ENCODE results near the gene MGLL.

Gene MGLL

GRCh38 chr3:127729556-127730056, 92.7 kb downstream of the MGLL start:
- ATAC-seq (ENCODE audit: insufficient read depth, low read depth) (no peak), DNase-seq (no peak)
- H3K27ac ChIP-seq (ENCODE audit: low read length) = no peak overlapping the region
- H3K4me1 ChIP-seq (ENCODE audit: insufficient read depth, low read length) = no peaks in the 10 kb centered on the region
- no peaks in the 10 kb centered on the region for H3K79me2 ChIP-seq (ENCODE audit: insufficient read depth, low read length)
- H3K4me2 ChIP-seq (ENCODE audit: insufficient read depth, low read length) = no peak overlapping the region
- H2AFZ ChIP-seq (ENCODE audit: low read depth, low read length) = no peak overlapping the region
- H3K27me3 ChIP-seq (ENCODE audit: insufficient read depth, low read length, poor library complexity) = no peaks in the 10 kb centered on the region
- H3K9me3 ChIP-seq (ENCODE audit: insufficient read depth, low read length, severe bottlenecking) = no peaks in the 10 kb centered on the region
- TF ChIP-seq EZH2 (IDR thresholded peaks at IDR 0.05; ENCODE audit: borderline replicate concordance, low read depth, low read length, severe bottlenecking) = no peak
- TF ChIP-seq, protein P1, sequence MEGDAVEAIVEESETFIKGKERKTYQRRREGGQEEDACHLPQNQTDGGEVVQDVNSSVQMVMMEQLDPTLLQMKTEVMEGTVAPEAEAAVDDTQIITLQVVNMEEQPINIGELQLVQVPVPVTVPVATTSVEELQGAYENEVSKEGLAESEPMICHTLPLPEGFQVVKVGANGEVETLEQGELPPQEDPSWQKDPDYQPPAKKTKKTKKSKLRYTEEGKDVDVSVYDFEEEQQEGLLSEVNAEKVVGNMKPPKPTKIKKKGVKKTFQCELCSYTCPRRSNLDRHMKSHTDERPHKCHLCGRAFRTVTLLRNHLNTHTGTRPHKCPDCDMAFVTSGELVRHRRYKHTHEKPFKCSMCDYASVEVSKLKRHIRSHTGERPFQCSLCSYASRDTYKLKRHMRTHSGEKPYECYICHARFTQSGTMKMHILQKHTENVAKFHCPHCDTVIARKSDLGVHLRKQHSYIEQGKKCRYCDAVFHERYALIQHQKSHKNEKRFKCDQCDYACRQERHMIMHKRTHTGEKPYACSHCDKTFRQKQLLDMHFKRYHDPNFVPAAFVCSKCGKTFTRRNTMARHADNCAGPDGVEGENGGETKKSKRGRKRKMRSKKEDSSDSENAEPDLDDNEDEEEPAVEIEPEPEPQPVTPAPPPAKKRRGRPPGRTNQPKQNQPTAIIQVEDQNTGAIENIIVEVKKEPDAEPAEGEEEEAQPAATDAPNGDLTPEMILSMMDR (IDR thresholded peaks at IDR 0.05; ENCODE audit: borderline replicate concordance, extremely low read depth, low read length, poor library complexity, severe bottlenecking) = no peak
- no peak overlapping the region for H3K9ac ChIP-seq (ENCODE audit: low read depth, low read length)
- H3K4me3 ChIP-seq (ENCODE audit: low read depth in 1 of 2, low read length in 2 of 2) = no peak overlapping the region
- no peaks in the 10 kb centered on the region for H4K20me1 ChIP-seq (ENCODE audit: insufficient read depth, low read length)
- no peaks in the 10 kb centered on the region for H3K36me3 ChIP-seq (ENCODE audit: insufficient read depth, low read length)

GRCh38 chr3:127728417-127729015, 93.8 kb downstream of the MGLL start:
- H2AFZ ChIP-seq (ENCODE audit: low read depth, low read length) = no peak overlapping the region
- TF ChIP-seq, protein P1 (IDR thresholded peaks at IDR 0.05; ENCODE audit: borderline replicate concordance, extremely low read depth, low read length, poor library complexity, severe bottlenecking) = no peak
- no peak for TF ChIP-seq EZH2 (IDR thresholded peaks at IDR 0.05; ENCODE audit: borderline replicate concordance, low read depth, low read length, severe bottlenecking)
- no peak overlapping the region for H3K9ac ChIP-seq (ENCODE audit: low read depth, low read length)
- H3K79me2 ChIP-seq (ENCODE audit: insufficient read depth, low read length) = no peaks in the 10 kb centered on the region
- DNase-seq = no peak
- no peaks in the 10 kb centered on the region for H4K20me1 ChIP-seq (ENCODE audit: insufficient read depth, low read length)
- no peaks in the 10 kb centered on the region for H3K9me3 ChIP-seq (ENCODE audit: insufficient read depth, low read length, severe bottlenecking)
- no peak overlapping the region for H3K4me3 ChIP-seq (ENCODE audit: low read depth in 1 of 2, low read length in 2 of 2)
- H3K4me2 ChIP-seq (ENCODE audit: insufficient read depth, low read length) = no peak overlapping the region
- no peak overlapping the region for H3K27ac ChIP-seq (ENCODE audit: low read length)
- no peak for ATAC-seq (ENCODE audit: insufficient read depth, low read depth)
- H3K27me3 ChIP-seq (ENCODE audit: insufficient read depth, low read length, poor library complexity) = no peaks in the 10 kb centered on the region
- no peaks in the 10 kb centered on the region for H3K36me3 ChIP-seq (ENCODE audit: insufficient read depth, low read length)
- no peaks in the 10 kb centered on the region for H3K4me1 ChIP-seq (ENCODE audit: insufficient read depth, low read length)

GRCh38 chr3:127726894-127727293, 95.4 kb downstream of the MGLL start:
- ATAC-seq (ENCODE audit: insufficient read depth, low read depth) (no peak), DNase-seq (no peak)
- no peak overlapping the region for H3K4me2 ChIP-seq (ENCODE audit: insufficient read depth, low read length)
- no peak overlapping the region for H3K4me3 ChIP-seq (ENCODE audit: low read depth in 1 of 2, low read length in 2 of 2)
- H3K4me1 ChIP-seq (ENCODE audit: insufficient read depth, low read length) = no peaks in the 10 kb centered on the region
- H3K27ac ChIP-seq (ENCODE audit: low read length) = no peak overlapping the region
- no peak overlapping the region for H3K9ac ChIP-seq (ENCODE audit: low read depth, low read length)
- H3K36me3 ChIP-seq (ENCODE audit: insufficient read depth, low read length) = no peaks in the 10 kb centered on the region
- H3K79me2 ChIP-seq (ENCODE audit: insufficient read depth, low read length) = no peaks in the 10 kb centered on the region
- H2AFZ ChIP-seq (ENCODE audit: low read depth, low read length) = no peak overlapping the region
- TF ChIP-seq EZH2 (IDR thresholded peaks at IDR 0.05; ENCODE audit: borderline replicate concordance, low read depth, low read length, severe bottlenecking) = no peak
- TF ChIP-seq, protein P1 (IDR thresholded peaks at IDR 0.05; ENCODE audit: borderline replicate concordance, extremely low read depth, low read length, poor library complexity, severe bottlenecking) = no peak
- no peaks in the 10 kb centered on the region for H4K20me1 ChIP-seq (ENCODE audit: insufficient read depth, low read length)
- H3K9me3 ChIP-seq (ENCODE audit: insufficient read depth, low read length, severe bottlenecking) = no peaks in the 10 kb centered on the region
- H3K27me3 ChIP-seq (ENCODE audit: insufficient read depth, low read length, poor library complexity) = no peaks in the 10 kb centered on the region
